GM12878 (cell line): Measurements from ENCODE around the gene ZNF248. TPM values are rescaled to one million over a fixed set of nuclear protein-coding genes. Genes with fewer than 3 reads are reported as not detected.

ENCODE experiments used
- ATAC-seq: fragments of 200-7000 bp; cut with Tn5 transposase; 3 replicates; pipeline ENCODE4 v1.9.1; 2020; ENCODE audit warnings: mild to moderate bottlenecking, moderate library complexity
- BruUV-seq: library from RNA; stranded (reverse); fragments of 400-500 nt; replicated peaks from 2 replicates; lab custom pipeline; 2021; lab: Mats Ljungman, UMichigan
- CTCF ChIA-PET: fragments of 300-600 bp; sonication (Branson Sonifier 250); formaldehyde crosslinking; extraction: SDS; loops from one replicate; lab custom pipeline; 2021; ENCODE audit warnings: inconsistent platforms; lab: Yijun Ruan, JAX
- POLR2A ChIA-PET: fragments of 350-600 bp; formaldehyde crosslinking; extraction: SDS; loops from one replicate; lab custom pipeline; 2021; ENCODE audit warnings: inconsistent platforms; lab: Charles Lee
- RAD21 ChIA-PET: fragments of 300-600 bp; sonication (Branson Sonifier 250); formaldehyde crosslinking; loops from one replicate; lab custom pipeline; 2023; ENCODE audit warnings: antibody characterized with exemption; ENCODE audit not compliant: unreplicated experiment; lab: Charles Lee
- SMC1A ChIA-PET: fragments of 300-600 bp; sonication (Branson Sonifier 250); formaldehyde crosslinking; loops from one replicate; lab custom pipeline; 2023; ENCODE audit not compliant: unreplicated experiment, uncharacterized antibody; lab: Charles Lee
- DNase-seq: peaks from one replicate; pipeline ENCODE4 v3.0.0-alpha.2; 2011; ENCODE audit warnings: low read depth, low spot score
- FAIRE-seq: peaks from 3 replicates; lab custom pipeline; 2011; peaks lifted over from hg19 to GRCh38; lab: Jason Lieb, UNC
- H2AFZ ChIP-seq: 2 replicates; pipeline ENCODE4 v1.6.0; 2011; ENCODE audit warnings: low read depth, low read length, control low read depth; ENCODE audit not compliant: control insufficient read depth
- H3K27ac ChIP-seq: 2 replicates; pipeline ENCODE4 v1.5.1; 2011; ENCODE audit warnings: control low read depth; ENCODE audit not compliant: control insufficient read depth, insufficient read depth
- H3K27me3 ChIP-seq, 2 experiments: replicated peaks in 1 of 2; 2 replicates each; pipeline versions ENCODE4 v1.6.0 to v1.6.1; 2011; ENCODE audit warnings: low read length in 1 of 2; ENCODE audit not compliant: control insufficient read depth in 2 of 2, insufficient read depth in 2 of 2
- H3K36me3 ChIP-seq, 2 experiments: 2 replicates each; pipeline ENCODE4 v1.5.1; 2011; ENCODE audit warnings: low read length in 1 of 2; ENCODE audit not compliant: control insufficient read depth in 2 of 2, insufficient read depth in 2 of 2
- H3K4me1 ChIP-seq: 2 replicates; pipeline ENCODE4 v1.6.1; 2011; ENCODE audit warnings: mild to moderate bottlenecking, low read length, moderate library complexity, mixed read lengths; ENCODE audit not compliant: control insufficient read depth, insufficient read depth
- H3K4me2 ChIP-seq: 2 replicates; pipeline ENCODE4 v1.6.0; 2011; ENCODE audit warnings: control low read depth; ENCODE audit not compliant: control insufficient read depth, insufficient read depth
- H3K4me3 ChIP-seq: fragments of 200-600 bp; sonication (generic); 2 replicates; pipeline ENCODE4 v1.5.1; 2016
- H3K79me2 ChIP-seq: 2 replicates; pipeline ENCODE4 v1.6.0; 2011; ENCODE audit warnings: low read length; ENCODE audit not compliant: control insufficient read depth, insufficient read depth
- H3K9ac ChIP-seq: 2 replicates; pipeline ENCODE4 v1.8.0; 2011; ENCODE audit warnings: low read length, control low read depth, mixed read lengths; ENCODE audit not compliant: control insufficient read depth, insufficient read depth
- H3K9me3 ChIP-seq: replicated peaks from 3 replicates; pipeline ENCODE4 v1.5.1; 2011; ENCODE audit warnings: mild to moderate bottlenecking, low read length; ENCODE audit not compliant: control insufficient read depth, insufficient read depth
- H4K20me1 ChIP-seq: 2 replicates; pipeline ENCODE4 v1.6.0; 2011; ENCODE audit not compliant: control insufficient read depth, insufficient read depth
- FOS ChIP-seq: IDR thresholded peaks from 3 replicates; pipeline ENCODE4 v1.6.1; 2011; ENCODE audit warnings: borderline replicate concordance; ENCODE audit not compliant: insufficient read length; ENCODE audit errors: extremely low read depth
- GATAD2B ChIP-seq: fragments of 450-650 bp; conservative IDR thresholded peaks from 2 replicates; pipeline ENCODE4 v1.6.1; 2017; ENCODE audit warnings: low read depth, mild to moderate bottlenecking, moderate library complexity
- IRF4 ChIP-seq: IDR thresholded peaks from 2 replicates; pipeline ENCODE4 v1.6.1; 2011; ENCODE audit warnings: low read depth, low read length
- LARP7 ChIP-seq: fragments of 450-650 bp; IDR thresholded peaks from 2 replicates; pipeline ENCODE4 v1.6.1; 2017; ENCODE audit warnings: mild to moderate bottlenecking
- RUNX3 ChIP-seq: IDR thresholded peaks from 2 replicates; pipeline ENCODE4 v1.6.1; 2012; ENCODE audit warnings: low read length, inconsistent platforms
- SIX5 ChIP-seq: IDR thresholded peaks from 2 replicates; pipeline ENCODE4 v1.6.1; 2011; ENCODE audit warnings: mild to moderate bottlenecking, low read depth, low read length, moderate library complexity; ENCODE audit not compliant: severe bottlenecking
- SREBF1 ChIP-seq: IDR thresholded peaks from 2 replicates; pipeline ENCODE4 v1.6.1; 2012; ENCODE audit warnings: mild to moderate bottlenecking, low read length
- ZBTB11 ChIP-seq: fragments of 450-650 bp; formaldehyde crosslinking; IDR thresholded peaks from 2 replicates; pipeline ENCODE4 v1.5.0; 2022; ENCODE audit warnings: mild to moderate bottlenecking, missing genetic modification characterization
- ZNF384 ChIP-seq: IDR thresholded peaks from 2 replicates; pipeline ENCODE4 v1.6.1; 2012; ENCODE audit warnings: low read depth, mild to moderate bottlenecking, low read length, improper control_type of control experiment, borderline replicate concordance
- WGBS: methylation state at CpG from one replicate; pipeline ENCODE4 v1.1.6; 2016; ENCODE audit warnings: low lambda C conversion rate; ENCODE audit not compliant: insufficient replicate concordance, insufficient coverage; ENCODE audit errors: missing lambda C conversion rate; 5-methylcytosine and 5-hydroxymethylcytosine counted together
- in situ Hi-C: fragments of 300-500 bp; cut with MboI; formaldehyde crosslinking; loops from 9 replicates; pipeline ENCODE4 v1.14.3; 2018; ENCODE audit warnings: mixed read lengths
- intact Hi-C: fragments of 100-400 bp; cut with micrococcal nuclease; formaldehyde crosslinking; loops from one replicate; pipeline ENCODE4 v1.14.2; 2022; ENCODE audit not compliant: unreplicated experiment
- polyA plus RNA-seq, 11 experiments: library from polyadenylated mRNA; depleted of rRNA in 4 of 11; unstranded in 6 of 11; stranded (reverse) in 5 of 11; fragments of >200 nt; fragmentation: Nextera tagmentation in 4 of 11; fragmentation: Illumina TruSeq in 1 of 11; extraction: Ambion mirVana in 4 of 11; extraction: Trizol in 1 of 11; gene quantifications; 1 replicate in 1 of 11; 2 replicates in 10 of 11; pipeline versions ENCODE4 v1.2.1 to v1.2.3, GENCODE V29; 2011 to 2016; ENCODE audit warnings: inconsistent platforms in 2 of 11, missing spikeins in 2 of 11, low read depth in 1 of 11
- total RNA-seq, 4 experiments: library from RNA; depleted of rRNA in 3 of 4; stranded (reverse); fragments of >200 nt in 3 of 4; fragmentation: Illumina TruSeq in 1 of 4; extraction: Trizol in 1 of 4; gene quantifications; 2 replicates each; pipeline versions ENCODE4 v1.2.1 to v1.2.3, GENCODE V29; 2013 to 2021
- TF ChIP-seq, protein P1 (sequence below): IDR thresholded peaks from 2 replicates; pipeline ENCODE4 v1.6.1; 2012; ENCODE audit warnings: low read depth, low read length, improper control_type of control experiment

The ZNF248 gene
- total and polyA plus RNA-seq, 10 of the 15 experiments (the other 5 are each of a cell fraction or from before 2014, with no cell fraction given): 2.0 to 16.3 (median 8.9) TPM

DNA sequence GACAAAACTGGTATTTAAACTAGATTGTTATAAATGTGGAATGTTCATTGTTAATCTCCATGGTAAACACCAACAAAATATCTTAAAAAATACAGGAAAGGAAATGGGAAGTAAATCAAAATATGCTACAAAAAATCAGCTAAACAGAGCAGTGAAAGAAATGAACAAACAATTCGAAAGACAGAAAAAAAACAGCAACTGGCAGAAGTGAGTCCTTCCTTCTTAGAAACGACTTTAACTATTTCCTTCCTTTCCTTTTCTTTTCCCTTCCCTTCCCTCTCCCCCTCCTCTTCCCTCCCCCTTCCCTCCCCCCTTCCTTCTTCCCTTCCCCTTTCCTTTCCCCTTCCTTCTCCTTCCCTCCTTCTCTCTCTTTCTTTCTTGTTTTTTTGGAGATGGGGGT, 12.8 kb downstream of the ZNF248 start:
- no peaks in the 10 kb centered on the region for H3K79me2 ChIP-seq
- BruUV-seq: no TSS peak

GRCh38 chr10:37839243-37839642, 18.2 kb downstream of the ZNF248 start:
- no peak overlapping the region for H2AFZ ChIP-seq
- DNase-seq: no peak
- ChIA-PET POLR2A (no interaction called here), CTCF (no interaction called here)
- BruUV-seq: no TSS peak
- no peaks in the 10 kb centered on the region for H3K79me2 ChIP-seq
- peaks cover 0 to 6% of the 10 kb centered on the region in 2 experiments; a peak in 2 of 4 replicates for H3K36me3 ChIP-seq
- no peak overlapping the region for H3K9ac ChIP-seq
- in situ Hi-C loops: no loop called here
- no peak for ATAC-seq
- 97% methylated on average over 2 of the region's 2 CpGs for WGBS
- H3K27me3 ChIP-seq: no peaks in the 10 kb centered on the region
- no peak overlapping the region for H3K4me2 ChIP-seq
- TF ChIP-seq ZBTB11 (CRISPR knock-in tag) (no peak), LARP7 (no peak), ZNF384 (no peak), RUNX3 (no peak), GATAD2B (no peak)
- TF ChIP-seq, all 136 proteins: peak for 0
- intact Hi-C loops: no loop called here
- FAIRE-seq: no peak
- SMC1A ChIA-PET: interaction anchor here (1.5 kb wide), 1 partner anchor 15 kb away, joined by 3 read pairs; no protein-coding TSS in a partner anchor
- Histone ChIP-seq H3K4me3 (no peak overlapping the region), H3K9me3 (peaks cover 4% of the 10 kb centered on the region), H4K20me1 (no peaks in the 10 kb centered on the region), H3K4me1 (no peaks in the 10 kb centered on the region), H3K27ac (no peak overlapping the region)
- RAD21 ChIA-PET: no interaction called here

More for the DNA sequence above, 12.8 kb downstream of the ZNF248 start:
- Histone ChIP-seq H4K20me1 (no peaks in the 10 kb centered on the region), H3K27me3 (no peaks in the 10 kb centered on the region), H3K4me1 (no peaks in the 10 kb centered on the region), H3K4me3 (no peak overlapping the region), H3K9me3 (no peaks in the 10 kb centered on the region; the same call in 1 of the 3 replicates), H3K36me3 (peaks cover 0 to 3% of the 10 kb centered on the region in 2 experiments; a peak in 1 of 4 replicates), H3K27ac (no peak overlapping the region), H2AFZ (no peak overlapping the region), H3K9ac (no peak overlapping the region), H3K4me2 (no peak overlapping the region)
- ChIA-PET RAD21 (no interaction called here), SMC1A (interaction anchor here (0.6 kb wide), 1 partner anchor 12 kb away, joined by 4 read pairs; no protein-coding TSS in a partner anchor), CTCF (no interaction called here), POLR2A (interaction anchor here (0.6 kb wide), 1 partner anchor 14 kb away, joined by 3 read pairs; no protein-coding TSS in a partner anchor)
- intact Hi-C loops: no loop called here
- no peak for FAIRE-seq
- TF ChIP-seq SREBF1: no peak
- TF ChIP-seq, protein P1, sequence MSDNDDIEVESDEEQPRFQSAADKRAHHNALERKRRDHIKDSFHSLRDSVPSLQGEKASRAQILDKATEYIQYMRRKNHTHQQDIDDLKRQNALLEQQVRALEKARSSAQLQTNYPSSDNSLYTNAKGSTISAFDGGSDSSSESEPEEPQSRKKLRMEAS: no peak
- TF ChIP-seq SIX5: no peak
- no peak for TF ChIP-seq FOS
- TF ChIP-seq IRF4: no peak
- no peak for ATAC-seq
- no peak for DNase-seq
- WGBS: 83% methylated on average over 2 of the region's 2 CpGs
- in situ Hi-C loops: no loop called here
